Thyroid gland (tissue), 4 donors: ENCODE data around the gene SCRN2. TPM values are rescaled to one million over a fixed set of nuclear protein-coding genes. Genes with fewer than 3 reads are reported as not detected.

Source experiments
- DNase-seq, 2 donors: peaks; one replicate each; pipeline ENCODE4 v3.0.0-alpha.2; 2019
- H3K27ac ChIP-seq, 3 donors: fragments of 200-600 bp; sonication (generic); 1 replicate in 2 of 3; 2 replicates in 1 of 3; pipeline ENCODE4 v1.5.1; 2016 to 2019; ENCODE audit warnings: mild to moderate bottlenecking in 1 of 3, moderate library complexity in 1 of 3
- H3K27me3 ChIP-seq: fragments of 200-600 bp; sonication (generic); one replicate; pipeline ENCODE4 v1.5.1; 2019
- H3K36me3 ChIP-seq, 2 donors: fragments of 200-600 bp; sonication (generic); one replicate each; pipeline ENCODE4 v1.5.1; 2016 to 2019
- H3K4me1 ChIP-seq, 2 donors: fragments of 200-600 bp; sonication (generic); one replicate each; pipeline ENCODE4 v1.5.1; 2017 to 2019
- H3K4me3 ChIP-seq, 3 donors: fragments of 200-600 bp; sonication (generic); replicated peaks in 1 of 3; 1 replicate in 2 of 3; 2 replicates in 1 of 3; pipeline ENCODE4 v1.5.1; 2016; ENCODE audit warnings: mild to moderate bottlenecking in 1 of 3
- H3K9me3 ChIP-seq: fragments of 200-600 bp; sonication (generic); one replicate; pipeline ENCODE4 v1.5.1; 2017
- POLR2A ChIP-seq, 2 donors: fragments of 450-650 bp; IDR thresholded peaks; one replicate each; pipeline ENCODE4 v1.6.1; 2017; ENCODE audit warnings: antibody characterized with exemption in 2 of 2, mild to moderate bottlenecking in 2 of 2, moderate library complexity in 1 of 2
- WGBS, 2 donors: methylation state at CpG; one replicate each; pipeline ENCODE4 v1.1.5; 2017; 5-methylcytosine and 5-hydroxymethylcytosine counted together
- intact Hi-C: fragments of 100-400 bp; cut with DNase I; formaldehyde crosslinking; loops from one replicate; pipeline ENCODE4 v1.15.1; 2023
- total RNA-seq, 4 donors: library from RNA; depleted of rRNA; stranded (reverse); fragments of >200 nt; gene quantifications; one replicate each; pipeline ENCODE4 v1.2.3, GENCODE V29; 2016
- TF ChIP-seq, protein P1 (sequence below), 6 experiments: fragments of 200-600 bp in 3 of 6; fragments of 450-650 bp in 3 of 6; sonication (generic) in 3 of 6; IDR thresholded peaks; one replicate each; pipeline ENCODE4 v1.5.1; 2016 to 2019; ENCODE audit warnings: antibody characterized with exemption in 6 of 6, mild to moderate bottlenecking in 2 of 6, inconsistent platforms in 1 of 6, moderate library complexity in 1 of 6

The SCRN2 gene
- 10 to 100 TPM; 37.0 to 71.5 (median 49.1) TPM for total RNA-seq

GRCh38 chr17:47840742-47841487 is at the start of gene SCRN2:
TSS of gene SCRN2 (minus strand) at chr17:47841273. CDS start at chr17:47840843, 430 bp downstream.
- DNase-seq, result peak; percentile 91 to 92
- WGBS, 2 donors, result 1 to 2% methylated on average over 15 to 31 of the region's 55 CpGs
- Histone ChIP-seq H3K36me3 (peaks cover 6 to 11% of the 10 kb centered on the region in 2 donors), H3K4me1 (peaks cover 11 to 26% of the 10 kb centered on the region in 2 donors), H3K27me3 (no peaks in the 10 kb centered on the region), H3K27ac (peak within 1 kb of the TSS; percentile 34 to 63 (median 62)), H3K9me3 (no peaks in the 10 kb centered on the region), H3K4me3 (peak within 1 kb of the TSS; percentile 50 to 77 (median 53))
- intact Hi-C loops, result loop anchor here (2.0 kb wide), 1 partner anchor 48 kb away; no protein-coding TSS in a partner anchor
- TF ChIP-seq POLR2A (IDR thresholded peaks at IDR 0.05), result peak in 1 of 2 donors; percentile 59
- TF ChIP-seq, protein P1, sequence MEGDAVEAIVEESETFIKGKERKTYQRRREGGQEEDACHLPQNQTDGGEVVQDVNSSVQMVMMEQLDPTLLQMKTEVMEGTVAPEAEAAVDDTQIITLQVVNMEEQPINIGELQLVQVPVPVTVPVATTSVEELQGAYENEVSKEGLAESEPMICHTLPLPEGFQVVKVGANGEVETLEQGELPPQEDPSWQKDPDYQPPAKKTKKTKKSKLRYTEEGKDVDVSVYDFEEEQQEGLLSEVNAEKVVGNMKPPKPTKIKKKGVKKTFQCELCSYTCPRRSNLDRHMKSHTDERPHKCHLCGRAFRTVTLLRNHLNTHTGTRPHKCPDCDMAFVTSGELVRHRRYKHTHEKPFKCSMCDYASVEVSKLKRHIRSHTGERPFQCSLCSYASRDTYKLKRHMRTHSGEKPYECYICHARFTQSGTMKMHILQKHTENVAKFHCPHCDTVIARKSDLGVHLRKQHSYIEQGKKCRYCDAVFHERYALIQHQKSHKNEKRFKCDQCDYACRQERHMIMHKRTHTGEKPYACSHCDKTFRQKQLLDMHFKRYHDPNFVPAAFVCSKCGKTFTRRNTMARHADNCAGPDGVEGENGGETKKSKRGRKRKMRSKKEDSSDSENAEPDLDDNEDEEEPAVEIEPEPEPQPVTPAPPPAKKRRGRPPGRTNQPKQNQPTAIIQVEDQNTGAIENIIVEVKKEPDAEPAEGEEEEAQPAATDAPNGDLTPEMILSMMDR (IDR thresholded peaks at IDR 0.05), result peak in 5 of 6 experiments; percentile 93 to 99 (median 98)

DNA sequence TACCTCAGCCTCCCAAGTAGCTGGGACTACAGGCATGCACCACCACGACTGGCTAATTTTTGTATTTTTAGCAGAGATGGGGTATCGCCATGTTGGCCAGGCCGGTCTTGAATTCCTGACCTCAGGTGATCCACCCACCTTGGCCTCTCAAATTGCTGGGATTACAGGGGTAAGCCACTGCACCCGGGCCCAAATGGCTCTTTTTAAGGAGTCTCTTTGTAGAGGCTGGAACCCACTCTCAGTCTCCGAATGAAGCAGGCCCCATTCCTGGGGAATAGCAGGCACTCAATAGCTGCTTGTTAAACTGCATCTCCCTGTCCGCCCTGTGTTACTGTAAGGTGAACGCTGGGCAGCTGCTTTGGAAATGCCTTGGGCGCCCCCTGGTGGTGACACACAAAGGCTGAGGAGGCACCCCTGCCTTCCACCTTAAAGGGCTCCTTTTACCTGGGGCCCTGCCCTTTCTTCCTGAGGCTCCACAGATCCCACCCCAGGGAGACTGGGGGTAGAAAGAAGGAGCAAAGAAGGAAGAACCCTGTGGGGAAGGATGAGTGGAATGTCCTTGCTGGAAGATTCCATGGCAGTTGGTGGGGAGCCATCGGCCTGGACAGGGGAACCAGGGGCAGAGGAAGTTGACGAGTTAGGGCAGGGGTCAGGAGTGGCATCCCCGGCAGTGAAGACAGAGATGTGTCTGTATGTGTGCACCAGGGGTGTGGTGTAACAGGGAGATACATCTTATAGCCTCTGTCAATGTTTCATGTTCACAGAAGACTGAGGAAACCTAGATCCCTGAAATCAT is 48.9 kb upstream of the SCRN2 start:
- no peaks in the 10 kb centered on the region for H3K27me3 ChIP-seq
- no peak for TF ChIP-seq POLR2A (IDR thresholded peaks at IDR 0.05)
- TF ChIP-seq, protein P1 (IDR thresholded peaks at IDR 0.05), result peak; percentile 82 to 95 (median 92)
- no peaks in the 10 kb centered on the region for H3K9me3 ChIP-seq
- H3K27ac ChIP-seq, result no peak overlapping the region
- H3K4me1 ChIP-seq, result peaks cover 6 to 20% of the 10 kb centered on the region in 2 donors
- no peak overlapping the region for H3K4me3 ChIP-seq
- WGBS, 2 donors, result 39 to 45% methylated on average over 10 to 11 of the region's 11 CpGs
- DNase-seq, result peak; percentile 88 to 91
- intact Hi-C loops, result loop anchor here (2.0 to 10.0 kb wide), 2 partner anchors 49 to 195 kb away; partner anchors contain the start of genes SCRN2 and TBKBP1
- no peaks in the 10 kb centered on the region for H3K36me3 ChIP-seq

GRCh38 chr17:47888293-47888692 is 47.2 kb upstream of the SCRN2 start:
- Histone ChIP-seq H3K9me3 (no peaks in the 10 kb centered on the region), H3K4me3 (no peak overlapping the region), H3K27ac (no peak overlapping the region), H3K4me1 (peaks cover 0 to 7% of the 10 kb centered on the region in 2 donors), H3K36me3 (no peaks in the 10 kb centered on the region), H3K27me3 (no peaks in the 10 kb centered on the region)
- 78 to 81% methylated on average over 6 of the region's 6 CpGs for WGBS, 2 donors
- no peak for DNase-seq
- intact Hi-C loops, result loop anchor here (2.0 kb wide), 1 partner anchor 47 kb away; the partner anchor contains the start of gene SCRN2
- no peak for TF ChIP-seq POLR2A (IDR thresholded peaks at IDR 0.05)
- TF ChIP-seq, protein P1 (IDR thresholded peaks at IDR 0.05), result no peak

DNA sequence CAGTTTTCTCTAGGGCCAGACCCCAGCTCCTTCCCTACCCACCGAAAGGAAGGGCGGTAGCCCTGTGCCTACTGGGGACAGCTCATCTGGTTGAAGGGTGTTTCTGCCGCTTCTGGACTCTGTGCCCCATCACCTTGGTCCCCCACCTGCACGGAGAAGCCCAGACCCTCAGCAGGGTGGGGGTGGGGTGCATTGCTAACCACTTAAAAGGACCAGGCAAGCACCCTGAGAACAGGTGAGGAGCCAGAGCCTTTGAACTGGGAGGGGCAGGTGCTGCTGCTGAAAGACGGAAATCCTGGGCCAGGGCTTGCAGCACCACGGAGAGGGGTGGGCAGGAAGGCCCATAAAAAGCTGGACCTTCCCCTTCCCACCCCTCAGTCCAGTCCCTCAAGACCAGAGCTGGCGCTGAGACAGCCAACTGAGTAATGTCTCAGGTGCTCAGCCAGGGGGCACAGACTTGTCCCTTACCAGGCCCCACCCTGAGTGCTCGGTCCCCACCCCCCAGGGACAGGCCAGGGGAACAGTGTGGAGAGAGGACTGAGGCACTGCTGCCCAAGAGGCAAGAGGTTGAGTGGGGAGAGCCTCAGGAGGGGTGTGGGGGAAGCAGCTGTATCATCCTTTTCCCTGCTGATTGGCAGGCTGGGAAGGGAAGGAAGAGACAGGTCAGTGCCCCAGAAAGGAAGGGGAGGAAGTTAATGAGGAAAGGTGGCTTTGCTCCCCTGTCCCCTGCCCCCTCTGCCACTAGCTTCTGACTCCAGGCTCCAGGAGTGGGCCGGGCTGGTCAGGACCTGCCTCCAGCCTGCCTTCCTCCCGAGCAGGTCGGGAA is 44.0 kb upstream of the SCRN2 start:
- Histone ChIP-seq H3K9me3 (no peaks in the 10 kb centered on the region), H3K4me1 (no peaks in the 10 kb centered on the region), H3K27me3 (no peaks in the 10 kb centered on the region), H3K36me3 (no peaks in the 10 kb centered on the region), H3K4me3 (no peak overlapping the region), H3K27ac (no peak overlapping the region)
- WGBS, 2 donors, result 59 to 60% methylated on average over 9 to 10 of the region's 11 CpGs
- TF ChIP-seq POLR2A (IDR thresholded peaks at IDR 0.05), result no peak
- TF ChIP-seq, protein P1 (IDR thresholded peaks at IDR 0.05), result no peak
- intact Hi-C loops, result no loop called here
- DNase-seq, result no peak
